CD4-positive, alpha-beta T cell (primary cell): ENCODE results near the gene CBLL1. TPM values are rescaled to one million over a fixed set of nuclear protein-coding genes. Genes with fewer than 3 reads are reported as not detected.

Experiments used
- ATAC-seq: fragments of 200-7000 bp; cut with Tn5 transposase; one replicate; pipeline ENCODE4 v1.10.0; 2022; ENCODE audit warnings: mild to moderate bottlenecking; ENCODE audit not compliant: poor library complexity
- CTCF ChIA-PET: fragments of 350-600 bp; sonication (Branson Sonifier 250); formaldehyde crosslinking; loops from one replicate; lab custom pipeline; 2021; ENCODE audit warnings: antibody characterized with exemption, inconsistent platforms; lab: Charles Lee
- POLR2A ChIA-PET: fragments of 350-600 bp; sonication (Branson Sonifier 250); formaldehyde crosslinking; loops from one replicate; lab custom pipeline; 2021; ENCODE audit warnings: antibody characterized with exemption, inconsistent platforms; lab: Charles Lee
- DNase-seq, 14 experiments: peaks; one replicate each; pipeline ENCODE4 v3.0.0-alpha.2; 2013 to 2020; ENCODE audit warnings: mixed read lengths in 2 of 14
- H3K27ac ChIP-seq, 2 donors: one replicate each; pipeline versions ENCODE4 v1.5.1 to v1.7.0; 2013; ENCODE audit warnings: low read length in 2 of 2, low read depth in 1 of 2, mild to moderate bottlenecking in 1 of 2
- H3K27me3 ChIP-seq, 2 experiments: 1 replicate in 1 of 2; 2 replicates in 1 of 2; pipeline versions ENCODE4 v1.6.1 to v1.7.0; 2013; ENCODE audit warnings: low read length in 2 of 2, control low read depth in 1 of 2, mild to moderate bottlenecking in 1 of 2, moderate library complexity in 1 of 2; ENCODE audit not compliant: insufficient read depth in 2 of 2, control insufficient read depth in 1 of 2
- H3K36me3 ChIP-seq: one replicate; pipeline ENCODE4 v1.6.1; 2013; ENCODE audit warnings: low read length, control low read depth; ENCODE audit not compliant: insufficient read depth
- H3K4me1 ChIP-seq: one replicate; pipeline ENCODE4 v1.6.1; 2013; ENCODE audit warnings: low read length, control low read depth; ENCODE audit not compliant: insufficient read depth
- H3K4me3 ChIP-seq: one replicate; pipeline ENCODE4 v1.5.1; 2013; ENCODE audit warnings: mild to moderate bottlenecking, low read length, moderate library complexity
- H3K9me3 ChIP-seq, 2 experiments: 1 replicate in 1 of 2; 2 replicates in 1 of 2; pipeline versions ENCODE4 v1.6.1 to v1.7.0; 2013; ENCODE audit warnings: low read length in 2 of 2, mild to moderate bottlenecking in 2 of 2, control low read depth in 1 of 2, moderate library complexity in 1 of 2; ENCODE audit not compliant: control insufficient read depth in 1 of 2, insufficient read depth in 1 of 2
- H3K27ac Mint-ChIP-seq: one replicate; pipeline ENCODE4 v1.8.0; 2020; ENCODE audit warnings: mixed read lengths
- H3K27me3 Mint-ChIP-seq: one replicate; pipeline ENCODE4 v1.8.0; 2021; ENCODE audit warnings: mixed read lengths
- H3K36me3 Mint-ChIP-seq: one replicate; pipeline ENCODE4 v1.8.0; 2021; ENCODE audit warnings: low read depth, mixed read lengths
- H3K4me1 Mint-ChIP-seq: one replicate; pipeline ENCODE4 v1.8.0; 2021; ENCODE audit warnings: low read depth, mixed read lengths
- H3K4me3 Mint-ChIP-seq: one replicate; pipeline ENCODE4 v1.8.0; 2020; ENCODE audit warnings: mild to moderate bottlenecking, mixed read lengths
- H3K9me3 Mint-ChIP-seq: one replicate; pipeline ENCODE4 v1.8.0; 2020; ENCODE audit warnings: mixed read lengths
- intact Hi-C, 2 experiments: fragments of 100-400 bp; cut with DNase I in 1 of 2; cut with micrococcal nuclease in 1 of 2; formaldehyde crosslinking; loops; one replicate each; pipeline versions ENCODE4 v1.15.1 to v1.9.0; 2023 to 2025; cut with DNase I, micrococcal nuclease
- total RNA-seq, 174 experiments: library from RNA in 2 of 174; stranded (reverse) in 2 of 174; gene quantifications; one replicate each; pipeline ENCODE4 v1.2.3 and lab custom pipeline; 2021 to 2026
- TF ChIP-seq, protein P1 (sequence below): fragments of 200-600 bp; IDR thresholded peaks from one replicate; pipeline ENCODE4 v1.8.0; 2022; ENCODE audit warnings: antibody characterized with exemption, mild to moderate bottlenecking

Gene CBLL1
- total RNA-seq, 2 experiments from 2014 or later = 77.8 to 80.2 TPM

DNA sequence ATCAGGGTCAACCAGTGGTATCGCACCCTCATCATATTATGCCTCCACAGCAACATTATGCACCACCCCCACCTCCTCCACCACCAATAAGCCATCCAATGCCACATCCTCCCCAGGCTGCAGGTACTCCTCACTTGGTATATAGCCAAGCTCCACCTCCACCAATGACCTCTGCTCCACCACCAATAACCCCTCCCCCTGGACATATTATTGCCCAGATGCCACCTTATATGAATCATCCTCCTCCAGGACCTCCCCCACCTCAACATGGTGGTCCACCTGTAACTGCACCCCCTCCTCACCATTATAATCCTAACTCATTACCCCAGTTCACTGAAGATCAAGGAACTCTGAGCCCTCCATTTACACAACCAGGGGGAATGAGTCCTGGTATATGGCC is 14.7 kb downstream of the CBLL1 start:
- POLR2A ChIA-PET = interaction anchor here (1.5 kb wide), 1 partner anchor 15 kb away, joined by 5 read pairs; the partner anchor contains the start of gene CBLL1
- ATAC-seq (no peak), DNase-seq (peak in 1 of 14 experiments; percentile 6)
- Histone ChIP-seq H3K27ac (no peak overlapping the region), H3K4me3 (no peak overlapping the region), H3K36me3 (peaks cover 72% of the 10 kb centered on the region), H3K27me3 (no peaks in the 10 kb centered on the region), H3K4me1 (peaks cover 3% of the 10 kb centered on the region), H3K9me3 (no peaks in the 10 kb centered on the region)
- peaks cover 81% of the 10 kb centered on the region for H3K36me3 Mint-ChIP-seq
- peaks cover 24% of the 10 kb centered on the region for H3K4me1 Mint-ChIP-seq
- no peaks in the 10 kb centered on the region for H3K9me3 Mint-ChIP-seq
- CTCF ChIA-PET = no interaction called here
- TF ChIP-seq, protein P1, sequence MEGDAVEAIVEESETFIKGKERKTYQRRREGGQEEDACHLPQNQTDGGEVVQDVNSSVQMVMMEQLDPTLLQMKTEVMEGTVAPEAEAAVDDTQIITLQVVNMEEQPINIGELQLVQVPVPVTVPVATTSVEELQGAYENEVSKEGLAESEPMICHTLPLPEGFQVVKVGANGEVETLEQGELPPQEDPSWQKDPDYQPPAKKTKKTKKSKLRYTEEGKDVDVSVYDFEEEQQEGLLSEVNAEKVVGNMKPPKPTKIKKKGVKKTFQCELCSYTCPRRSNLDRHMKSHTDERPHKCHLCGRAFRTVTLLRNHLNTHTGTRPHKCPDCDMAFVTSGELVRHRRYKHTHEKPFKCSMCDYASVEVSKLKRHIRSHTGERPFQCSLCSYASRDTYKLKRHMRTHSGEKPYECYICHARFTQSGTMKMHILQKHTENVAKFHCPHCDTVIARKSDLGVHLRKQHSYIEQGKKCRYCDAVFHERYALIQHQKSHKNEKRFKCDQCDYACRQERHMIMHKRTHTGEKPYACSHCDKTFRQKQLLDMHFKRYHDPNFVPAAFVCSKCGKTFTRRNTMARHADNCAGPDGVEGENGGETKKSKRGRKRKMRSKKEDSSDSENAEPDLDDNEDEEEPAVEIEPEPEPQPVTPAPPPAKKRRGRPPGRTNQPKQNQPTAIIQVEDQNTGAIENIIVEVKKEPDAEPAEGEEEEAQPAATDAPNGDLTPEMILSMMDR = no peak
- no peak overlapping the region for H3K4me3 Mint-ChIP-seq
- H3K27ac Mint-ChIP-seq = peak overlapping the region; percentile 30
- H3K27me3 Mint-ChIP-seq = no peaks in the 10 kb centered on the region
- intact Hi-C loops = loop anchor here in 1 of 2 experiments (10.0 kb wide), 1 partner anchor 564 kb away; no protein-coding TSS in a partner anchor

DNA sequence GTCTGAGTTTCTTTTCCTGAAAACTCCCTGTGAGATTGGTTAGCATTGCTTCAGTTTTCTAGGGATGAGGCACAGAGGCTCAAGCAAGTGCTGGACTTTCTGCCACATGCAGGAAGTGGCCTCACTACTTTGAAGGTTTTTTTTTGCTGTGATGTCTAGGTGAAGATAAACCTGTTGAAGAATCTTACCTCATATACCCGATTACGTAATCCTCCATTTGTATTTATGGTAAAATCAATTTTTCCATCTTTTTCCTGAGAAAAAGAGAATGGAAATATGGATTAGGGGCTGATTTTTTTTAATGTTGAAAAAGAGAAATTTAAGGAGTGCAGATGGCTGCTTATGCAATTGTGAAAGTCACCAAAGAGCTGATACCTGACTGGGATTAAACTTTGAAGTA is 23.4 kb downstream of the CBLL1 start:
- Mint-ChIP-seq H3K4me1 (peaks cover 23% of the 10 kb centered on the region), H3K36me3 (no peaks in the 10 kb centered on the region), H3K27ac (no peak overlapping the region), H3K9me3 (no peaks in the 10 kb centered on the region), H3K27me3 (no peaks in the 10 kb centered on the region), H3K4me3 (no peak overlapping the region)
- H3K4me3 ChIP-seq = no peak overlapping the region
- ChIA-PET POLR2A (no interaction called here), CTCF (no interaction called here)
- no peaks in the 10 kb centered on the region for H3K36me3 ChIP-seq
- TF ChIP-seq, protein P1 = no peak
- H3K4me1 ChIP-seq = no peaks in the 10 kb centered on the region
- no peak for DNase-seq
- H3K9me3 ChIP-seq = no peaks in the 10 kb centered on the region
- no peaks in the 10 kb centered on the region for H3K27me3 ChIP-seq
- H3K27ac ChIP-seq = no peak overlapping the region
- ATAC-seq = no peak
- intact Hi-C loops = no loop called here

DNA sequence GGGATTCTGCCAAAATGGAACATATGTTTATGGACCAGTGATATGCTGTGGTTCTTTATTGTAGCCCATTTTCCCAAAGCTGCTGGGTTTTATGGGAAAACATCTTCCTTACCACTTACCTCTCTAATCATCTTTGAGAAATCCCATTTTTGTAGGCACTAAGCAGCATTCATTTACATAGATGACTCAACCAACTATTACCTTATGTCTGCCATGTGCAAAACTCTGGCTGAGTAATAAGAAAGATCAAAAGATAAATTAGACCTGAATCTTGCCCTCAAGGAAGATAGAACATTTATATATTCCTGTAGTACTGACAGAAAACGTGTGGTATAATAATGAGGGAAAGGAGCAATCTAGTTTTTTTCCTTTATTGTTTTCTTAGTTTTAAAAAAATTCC is 24.3 kb downstream of the CBLL1 start:
- Histone ChIP-seq H3K4me3 (no peak overlapping the region), H3K27ac (no peak overlapping the region), H3K4me1 (no peaks in the 10 kb centered on the region), H3K36me3 (no peaks in the 10 kb centered on the region), H3K27me3 (no peaks in the 10 kb centered on the region), H3K9me3 (no peaks in the 10 kb centered on the region)
- Mint-ChIP-seq H3K27me3 (no peaks in the 10 kb centered on the region), H3K27ac (no peak overlapping the region), H3K9me3 (no peaks in the 10 kb centered on the region), H3K4me1 (peaks cover 17% of the 10 kb centered on the region), H3K4me3 (no peak overlapping the region), H3K36me3 (no peaks in the 10 kb centered on the region)
- intact Hi-C loops = no loop called here
- DNase-seq (no peak), ATAC-seq (no peak)
- TF ChIP-seq, protein P1 = no peak
- CTCF ChIA-PET = no interaction called here
- POLR2A ChIA-PET = no interaction called here
